ENCODE results near the gene CCL5. TPM values are rescaled to one million over a fixed set of nuclear protein-coding genes. Genes with fewer than 3 reads are reported as not detected.

Gene CCL5
- total and polyA plus RNA-seq, 2 donors (not counting 3 experiments of a cell fraction or from before 2014, with no cell fraction given): not detected

DNA sequence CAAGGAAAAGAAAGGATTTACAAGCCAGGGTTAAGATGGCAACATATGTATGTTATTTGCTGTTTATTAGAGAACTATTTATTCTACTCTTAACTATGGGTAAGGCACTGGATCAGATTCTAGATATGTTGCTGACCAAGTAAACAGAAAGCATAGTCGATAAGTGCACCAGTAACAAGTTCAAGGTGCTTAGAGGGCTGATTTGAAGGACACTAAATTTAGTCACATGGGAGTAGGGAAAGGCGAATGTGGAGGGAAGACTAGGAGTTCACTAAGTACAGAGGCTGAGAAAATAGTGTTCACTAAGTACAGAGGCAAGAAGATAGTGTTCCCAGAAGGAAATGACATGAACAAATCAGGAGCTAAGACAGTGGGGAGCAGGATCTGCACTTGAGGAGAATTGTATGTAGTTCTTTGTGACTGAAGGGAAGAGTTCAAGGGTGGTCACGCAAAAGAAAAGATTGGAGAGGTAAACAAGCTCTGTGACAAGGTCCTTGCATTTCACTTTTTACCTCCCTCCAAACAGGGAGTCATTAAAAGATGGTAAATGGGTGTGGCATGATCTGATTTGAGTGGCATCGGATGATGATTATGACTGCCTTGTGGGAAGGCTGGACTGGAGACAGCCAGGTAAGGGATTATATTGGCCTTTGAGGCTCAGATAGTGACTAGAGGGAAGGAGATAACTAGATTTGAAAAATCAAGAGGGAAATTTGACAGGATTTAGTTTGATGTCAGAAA, 32.4 kb downstream of the CCL5 start:
- intact Hi-C loops (cut with micrococcal nuclease): loop anchor here (10.0 kb wide), 2 partner anchors 97 to 227 kb away; partner anchors contain the start of gene LYZL6
- Histone ChIP-seq H3K27me3 (ENCODE audit: control insufficient read depth in 2 of 2, insufficient read depth in 2 of 2, low read length in 2 of 2) (no peaks in the 10 kb centered on the region), H4K20me1 (replicated peaks; ENCODE audit: control insufficient read depth, extremely low read depth, insufficient read depth, low read length) (no peaks in the 10 kb centered on the region), H2AFZ (ENCODE audit: low read depth, low read length) (no peak overlapping the region), H3K9me1 (replicated peaks; ENCODE audit: control insufficient read depth, extremely low read depth, insufficient read depth, low read length) (no peaks in the 10 kb centered on the region), H3K36me3 (ENCODE audit: control insufficient read depth in 2 of 2, extremely low read depth in 1 of 2, insufficient read depth in 2 of 2, low read length in 2 of 2) (peaks cover 31 to 36% of the 10 kb centered on the region in 2 experiments), H3K9me3 (replicated peaks; ENCODE audit: control insufficient read depth, insufficient read depth, low read length) (no peaks in the 10 kb centered on the region), H3K9ac (replicated peaks; ENCODE audit: extremely low read depth, insufficient read depth, low read length) (no peak overlapping the region), H3K79me2 (ENCODE audit: control insufficient read depth, insufficient read depth, low read length) (peaks cover 5% of the 10 kb centered on the region), H3K27ac (ENCODE audit: insufficient read depth, low read depth, low read length) (no peak overlapping the region), H3K4me3 (replicated peaks in 1 of 3; ENCODE audit: insufficient read depth in 1 of 3, low read depth in 1 of 3, low read length in 3 of 3) (no peak overlapping the region), H3K4me2 (ENCODE audit: insufficient read depth, low read length) (no peak overlapping the region), H3K4me1 (ENCODE audit: control insufficient read depth, extremely low read depth, insufficient read depth, low read length) (no peaks in the 10 kb centered on the region)
- ChIA-PET POLR2A (no interaction called here), CTCF (interaction anchor here (0.6 to 4.1 kb wide), 18 partner anchors 9 to 635 kb away, joined by 3 to 31 read pairs (median 4); no protein-coding TSS in a partner anchor)
- TF ChIP-seq FOS (IDR thresholded peaks at IDR 0.05; ENCODE audit: borderline replicate concordance, insufficient read depth, low read length) (no peak), MYC (IDR thresholded peaks at IDR 0.05; ENCODE audit: low read depth, low read length) (no peak), EZH2 (IDR thresholded peaks at IDR 0.05; ENCODE audit: borderline replicate concordance, low read depth, low read length, severe bottlenecking) (no peak), GATA2 (IDR thresholded peaks at IDR 0.05; ENCODE audit: insufficient read depth, insufficient read length, low read depth, low read length) (no peak), POLR2A (IDR thresholded peaks at IDR 0.05; ENCODE audit: low read depth, low read length) (peak; percentile 9)
- TF ChIP-seq, protein P1, sequence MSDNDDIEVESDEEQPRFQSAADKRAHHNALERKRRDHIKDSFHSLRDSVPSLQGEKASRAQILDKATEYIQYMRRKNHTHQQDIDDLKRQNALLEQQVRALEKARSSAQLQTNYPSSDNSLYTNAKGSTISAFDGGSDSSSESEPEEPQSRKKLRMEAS (IDR thresholded peaks at IDR 0.05; ENCODE audit: insufficient read depth, insufficient read length): no peak
- BruUV-seq (replicated peaks): no TSS peak
- dilution Hi-C loops (cut with MboI; ENCODE audit: extremely low pct_ligation_motif_present, low sequenced_read_pairs): no loop called here
- no peak for DNase-seq (ENCODE audit: low read depth, low spot score)
- FAIRE-seq: no peak

DNA sequence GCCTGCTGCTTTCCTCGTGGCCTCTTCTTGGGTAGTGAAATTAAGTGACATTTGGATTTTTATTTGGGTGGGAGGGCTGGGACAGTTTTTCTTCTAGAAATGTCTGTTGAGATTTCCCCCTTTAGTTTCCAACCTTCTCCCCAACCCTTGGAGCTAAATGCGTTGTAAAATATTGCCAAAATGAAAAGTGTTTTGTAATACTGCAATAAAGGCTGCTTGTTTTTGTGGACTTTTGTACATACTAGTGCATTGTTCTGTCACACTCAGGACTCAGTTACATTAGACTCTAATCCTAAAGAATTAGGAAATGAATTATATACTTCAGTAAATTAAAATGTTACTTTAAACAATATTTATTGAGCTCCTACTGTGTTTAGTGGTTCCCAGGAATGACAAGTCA, 33.2 kb downstream of the CCL5 start:
- Histone ChIP-seq H3K9me1 (replicated peaks; ENCODE audit: control insufficient read depth, extremely low read depth, insufficient read depth, low read length) (no peaks in the 10 kb centered on the region), H3K36me3 (ENCODE audit: control insufficient read depth in 2 of 2, extremely low read depth in 1 of 2, insufficient read depth in 2 of 2, low read length in 2 of 2) (peaks cover 34 to 40% of the 10 kb centered on the region in 2 experiments), H3K4me2 (ENCODE audit: insufficient read depth, low read length) (no peak overlapping the region), H3K9me3 (replicated peaks; ENCODE audit: control insufficient read depth, insufficient read depth, low read length) (no peaks in the 10 kb centered on the region), H3K9ac (replicated peaks; ENCODE audit: extremely low read depth, insufficient read depth, low read length) (no peak overlapping the region), H3K27me3 (ENCODE audit: control insufficient read depth in 2 of 2, insufficient read depth in 2 of 2, low read length in 2 of 2) (no peaks in the 10 kb centered on the region), H3K27ac (ENCODE audit: insufficient read depth, low read depth, low read length) (no peak overlapping the region), H3K79me2 (ENCODE audit: control insufficient read depth, insufficient read depth, low read length) (peaks cover 5% of the 10 kb centered on the region), H2AFZ (ENCODE audit: low read depth, low read length) (no peak overlapping the region), H3K4me3 (replicated peaks in 1 of 3; ENCODE audit: insufficient read depth in 1 of 3, low read depth in 1 of 3, low read length in 3 of 3) (no peak overlapping the region), H4K20me1 (replicated peaks; ENCODE audit: control insufficient read depth, extremely low read depth, insufficient read depth, low read length) (no peaks in the 10 kb centered on the region), H3K4me1 (ENCODE audit: control insufficient read depth, extremely low read depth, insufficient read depth, low read length) (no peaks in the 10 kb centered on the region)
- TF ChIP-seq, protein P2, sequence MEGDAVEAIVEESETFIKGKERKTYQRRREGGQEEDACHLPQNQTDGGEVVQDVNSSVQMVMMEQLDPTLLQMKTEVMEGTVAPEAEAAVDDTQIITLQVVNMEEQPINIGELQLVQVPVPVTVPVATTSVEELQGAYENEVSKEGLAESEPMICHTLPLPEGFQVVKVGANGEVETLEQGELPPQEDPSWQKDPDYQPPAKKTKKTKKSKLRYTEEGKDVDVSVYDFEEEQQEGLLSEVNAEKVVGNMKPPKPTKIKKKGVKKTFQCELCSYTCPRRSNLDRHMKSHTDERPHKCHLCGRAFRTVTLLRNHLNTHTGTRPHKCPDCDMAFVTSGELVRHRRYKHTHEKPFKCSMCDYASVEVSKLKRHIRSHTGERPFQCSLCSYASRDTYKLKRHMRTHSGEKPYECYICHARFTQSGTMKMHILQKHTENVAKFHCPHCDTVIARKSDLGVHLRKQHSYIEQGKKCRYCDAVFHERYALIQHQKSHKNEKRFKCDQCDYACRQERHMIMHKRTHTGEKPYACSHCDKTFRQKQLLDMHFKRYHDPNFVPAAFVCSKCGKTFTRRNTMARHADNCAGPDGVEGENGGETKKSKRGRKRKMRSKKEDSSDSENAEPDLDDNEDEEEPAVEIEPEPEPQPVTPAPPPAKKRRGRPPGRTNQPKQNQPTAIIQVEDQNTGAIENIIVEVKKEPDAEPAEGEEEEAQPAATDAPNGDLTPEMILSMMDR (IDR thresholded peaks at IDR 0.05; ENCODE audit: extremely low read depth in 1 of 2, insufficient read depth in 1 of 2, low read depth in 1 of 2, low read length in 2 of 2): no peak
- TF ChIP-seq EZH2 (IDR thresholded peaks at IDR 0.05; ENCODE audit: borderline replicate concordance, low read depth, low read length, severe bottlenecking): no peak
- no TSS peak for BruUV-seq (replicated peaks)
- dilution Hi-C loops (cut with MboI; ENCODE audit: extremely low pct_ligation_motif_present, low sequenced_read_pairs): no loop called here
- FAIRE-seq: no peak
- CTCF ChIA-PET: interaction anchor here (0.8 to 4.1 kb wide), 4 partner anchors 13 to 302 kb away, joined by 3 to 31 read pairs (median 6); no protein-coding TSS in a partner anchor
- intact Hi-C loops (cut with micrococcal nuclease): loop anchor here (10.0 kb wide), 2 partner anchors 98 to 228 kb away; partner anchors contain the start of gene LYZL6
- POLR2A ChIA-PET: no interaction called here
- DNase-seq (ENCODE audit: low read depth, low spot score): no peak

All from endothelial cell of umbilical vein (primary cell).